Ishikawa (cell line): Measurements from ENCODE around the gene RASGEF1B.

Source experiments
- CEBPB ChIP-seq: IDR thresholded peaks from 2 replicates; pipeline ENCODE4 v1.6.1; 2012
- CREB1 ChIP-seq: IDR thresholded peaks from 2 replicates; pipeline ENCODE4 v1.6.1; 2012; ENCODE audit warnings: low read depth
- EGR1 ChIP-seq: IDR thresholded peaks from 2 replicates; pipeline ENCODE4 v1.6.1; 2012
- EP300 ChIP-seq: IDR thresholded peaks from 2 replicates; pipeline ENCODE4 v1.6.1; 2012; ENCODE audit warnings: borderline replicate concordance
- FOXM1 ChIP-seq: IDR thresholded peaks from 2 replicates; pipeline ENCODE4 v1.6.1; 2012; ENCODE audit warnings: low read depth, borderline replicate concordance
- RAD21 ChIP-seq: IDR thresholded peaks from 2 replicates; pipeline ENCODE4 v1.6.1; 2012; ENCODE audit warnings: low read depth
- TAF1 ChIP-seq: IDR thresholded peaks from 2 replicates; pipeline ENCODE4 v1.6.1; 2012; ENCODE audit warnings: low read depth, mild to moderate bottlenecking
- TEAD4 ChIP-seq: IDR thresholded peaks from 2 replicates; pipeline ENCODE4 v1.6.1; 2012
- YY1 ChIP-seq: IDR thresholded peaks from 2 replicates; pipeline ENCODE4 v1.6.1; 2012; ENCODE audit warnings: low read depth
- ZBTB7A ChIP-seq: IDR thresholded peaks from 2 replicates; pipeline ENCODE4 v1.6.1; 2012; ENCODE audit warnings: low read depth
- TF ChIP-seq, protein P1 (sequence below): IDR thresholded peaks from 2 replicates; pipeline ENCODE4 v1.6.1; 2012; ENCODE audit warnings: low read depth, mild to moderate bottlenecking
- TF ChIP-seq, protein P2 (sequence below): IDR thresholded peaks from 2 replicates; pipeline ENCODE4 v1.6.1; 2012

DNA sequence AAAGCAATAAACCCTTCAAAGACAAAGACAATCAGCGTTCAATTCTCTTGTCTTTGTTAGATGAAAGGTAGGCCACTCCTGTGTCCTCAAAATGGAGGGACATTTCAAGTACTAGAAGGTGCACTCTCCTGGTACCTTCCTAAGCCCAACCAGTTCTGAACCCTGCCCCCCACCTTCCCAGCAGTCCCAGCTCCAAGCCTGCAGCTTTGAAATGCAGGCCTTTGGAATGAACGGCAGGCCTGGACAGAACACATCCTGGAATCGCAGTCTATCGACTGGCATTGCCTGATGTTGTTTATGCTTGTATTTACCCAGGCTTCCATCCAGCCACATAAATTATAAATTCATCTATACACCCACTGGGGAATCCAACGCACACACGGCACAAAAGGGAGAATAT is 47.4 kb downstream of the RASGEF1B start:
- TF ChIP-seq, protein P1, sequence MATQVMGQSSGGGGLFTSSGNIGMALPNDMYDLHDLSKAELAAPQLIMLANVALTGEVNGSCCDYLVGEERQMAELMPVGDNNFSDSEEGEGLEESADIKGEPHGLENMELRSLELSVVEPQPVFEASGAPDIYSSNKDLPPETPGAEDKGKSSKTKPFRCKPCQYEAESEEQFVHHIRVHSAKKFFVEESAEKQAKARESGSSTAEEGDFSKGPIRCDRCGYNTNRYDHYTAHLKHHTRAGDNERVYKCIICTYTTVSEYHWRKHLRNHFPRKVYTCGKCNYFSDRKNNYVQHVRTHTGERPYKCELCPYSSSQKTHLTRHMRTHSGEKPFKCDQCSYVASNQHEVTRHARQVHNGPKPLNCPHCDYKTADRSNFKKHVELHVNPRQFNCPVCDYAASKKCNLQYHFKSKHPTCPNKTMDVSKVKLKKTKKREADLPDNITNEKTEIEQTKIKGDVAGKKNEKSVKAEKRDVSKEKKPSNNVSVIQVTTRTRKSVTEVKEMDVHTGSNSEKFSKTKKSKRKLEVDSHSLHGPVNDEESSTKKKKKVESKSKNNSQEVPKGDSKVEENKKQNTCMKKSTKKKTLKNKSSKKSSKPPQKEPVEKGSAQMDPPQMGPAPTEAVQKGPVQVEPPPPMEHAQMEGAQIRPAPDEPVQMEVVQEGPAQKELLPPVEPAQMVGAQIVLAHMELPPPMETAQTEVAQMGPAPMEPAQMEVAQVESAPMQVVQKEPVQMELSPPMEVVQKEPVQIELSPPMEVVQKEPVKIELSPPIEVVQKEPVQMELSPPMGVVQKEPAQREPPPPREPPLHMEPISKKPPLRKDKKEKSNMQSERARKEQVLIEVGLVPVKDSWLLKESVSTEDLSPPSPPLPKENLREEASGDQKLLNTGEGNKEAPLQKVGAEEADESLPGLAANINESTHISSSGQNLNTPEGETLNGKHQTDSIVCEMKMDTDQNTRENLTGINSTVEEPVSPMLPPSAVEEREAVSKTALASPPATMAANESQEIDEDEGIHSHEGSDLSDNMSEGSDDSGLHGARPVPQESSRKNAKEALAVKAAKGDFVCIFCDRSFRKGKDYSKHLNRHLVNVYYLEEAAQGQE = no peak
- no peak for TF ChIP-seq YY1
- no peak for TF ChIP-seq CEBPB
- no peak for TF ChIP-seq TAF1
- TF ChIP-seq RAD21 = no peak
- TF ChIP-seq EGR1 = no peak
- TF ChIP-seq, protein P2, sequence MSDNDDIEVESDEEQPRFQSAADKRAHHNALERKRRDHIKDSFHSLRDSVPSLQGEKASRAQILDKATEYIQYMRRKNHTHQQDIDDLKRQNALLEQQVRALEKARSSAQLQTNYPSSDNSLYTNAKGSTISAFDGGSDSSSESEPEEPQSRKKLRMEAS = no peak
- TF ChIP-seq EP300 = no peak
- TF ChIP-seq TEAD4 = no peak
- no peak for TF ChIP-seq CREB1
- no peak for TF ChIP-seq FOXM1
- TF ChIP-seq ZBTB7A = no peak
